Tibial nerve (tissue), 4 donors: ENCODE measurements around the gene ZCWPW1. TPM values are rescaled to one million over a fixed set of nuclear protein-coding genes. Genes with fewer than 3 reads are reported as not detected.

Source experiments
- DNase-seq, 2 donors: peaks; one replicate each; pipeline ENCODE4 v3.0.0-alpha.2; 2019; ENCODE audit warnings: low spot score in 2 of 2
- H3K27ac ChIP-seq, 4 donors: fragments of 200-600 bp; sonication (generic) in 3 of 4; one replicate each; pipeline ENCODE4 v1.5.1; 2017 to 2019; ENCODE audit warnings: mild to moderate bottlenecking in 1 of 4
- H3K27me3 ChIP-seq, 2 donors: fragments of 200-600 bp; sonication (generic) in 1 of 2; one replicate each; pipeline versions ENCODE4 v1.5.1 to v1.6.0; 2017 to 2019
- H3K36me3 ChIP-seq, 3 donors: fragments of 200-600 bp; sonication (generic); one replicate each; pipeline ENCODE4 v1.5.1; 2018 to 2019
- H3K4me1 ChIP-seq, 4 donors: fragments of 200-600 bp; sonication (generic) in 3 of 4; one replicate each; pipeline ENCODE4 v1.5.1; 2017 to 2019
- H3K4me3 ChIP-seq, 4 donors: fragments of 200-600 bp; sonication (generic) in 3 of 4; one replicate each; pipeline ENCODE4 v1.5.1; 2017 to 2019; ENCODE audit warnings: mild to moderate bottlenecking in 1 of 4, moderate library complexity in 1 of 4
- H3K9me3 ChIP-seq, 4 donors: fragments of 200-600 bp; sonication (generic) in 3 of 4; one replicate each; pipeline ENCODE4 v1.5.1; 2017 to 2019
- EP300 ChIP-seq, 2 donors: sonication (generic); formaldehyde crosslinking; IDR thresholded peaks; one replicate each; pipeline ENCODE4 v1.6.1; 2017; ENCODE audit warnings: antibody characterized with exemption in 2 of 2, mild to moderate bottlenecking in 1 of 2
- POLR2A ChIP-seq, 2 donors: fragments of 450-650 bp; IDR thresholded peaks; one replicate each; pipeline ENCODE4 v1.6.1; 2017; ENCODE audit warnings: antibody characterized with exemption in 2 of 2, mild to moderate bottlenecking in 2 of 2, moderate library complexity in 2 of 2
- WGBS, 2 donors: methylation state at CpG; one replicate each; pipeline ENCODE4 v1.1.5; 2018; 5-methylcytosine and 5-hydroxymethylcytosine counted together
- total RNA-seq, 4 donors: library from RNA; depleted of rRNA; stranded (reverse); fragments of >200 nt; gene quantifications; one replicate each; pipeline ENCODE4 v1.1.0, GENCODE V29; 2016
- TF ChIP-seq, protein P1 (sequence below), 5 experiments: fragments of 200-600 bp in 3 of 5; fragments of 450-650 bp in 2 of 5; sonication (generic) in 3 of 5; IDR thresholded peaks; one replicate each; pipeline ENCODE4 v1.5.1; 2016 to 2019; ENCODE audit warnings: antibody characterized with exemption in 5 of 5, mild to moderate bottlenecking in 3 of 5, moderate library complexity in 2 of 5

The ZCWPW1 gene
- total RNA-seq, 4 donors from 2014 or later = 3.6 to 7.3 (median 4.9) TPM

- no peaks in the 10 kb centered on the region for H3K27me3 ChIP-seq
- TF ChIP-seq, protein P1, sequence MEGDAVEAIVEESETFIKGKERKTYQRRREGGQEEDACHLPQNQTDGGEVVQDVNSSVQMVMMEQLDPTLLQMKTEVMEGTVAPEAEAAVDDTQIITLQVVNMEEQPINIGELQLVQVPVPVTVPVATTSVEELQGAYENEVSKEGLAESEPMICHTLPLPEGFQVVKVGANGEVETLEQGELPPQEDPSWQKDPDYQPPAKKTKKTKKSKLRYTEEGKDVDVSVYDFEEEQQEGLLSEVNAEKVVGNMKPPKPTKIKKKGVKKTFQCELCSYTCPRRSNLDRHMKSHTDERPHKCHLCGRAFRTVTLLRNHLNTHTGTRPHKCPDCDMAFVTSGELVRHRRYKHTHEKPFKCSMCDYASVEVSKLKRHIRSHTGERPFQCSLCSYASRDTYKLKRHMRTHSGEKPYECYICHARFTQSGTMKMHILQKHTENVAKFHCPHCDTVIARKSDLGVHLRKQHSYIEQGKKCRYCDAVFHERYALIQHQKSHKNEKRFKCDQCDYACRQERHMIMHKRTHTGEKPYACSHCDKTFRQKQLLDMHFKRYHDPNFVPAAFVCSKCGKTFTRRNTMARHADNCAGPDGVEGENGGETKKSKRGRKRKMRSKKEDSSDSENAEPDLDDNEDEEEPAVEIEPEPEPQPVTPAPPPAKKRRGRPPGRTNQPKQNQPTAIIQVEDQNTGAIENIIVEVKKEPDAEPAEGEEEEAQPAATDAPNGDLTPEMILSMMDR (IDR thresholded peaks at IDR 0.05) = no peak
- peak in 1 of 2 donors; percentile 31 for TF ChIP-seq POLR2A (IDR thresholded peaks at IDR 0.05)
- TF ChIP-seq EP300 (IDR thresholded peaks at IDR 0.05) = peak in 1 of 2 donors; percentile 81
- peaks cover 0 to 88% (median 22%) of the 10 kb centered on the region in 4 donors for H3K4me1 ChIP-seq
- H3K27ac ChIP-seq = peak overlapping the region; percentile 75 to 94 (median 84)
- peak in 1 of 2 donors; percentile 30 for DNase-seq
- H3K4me3 ChIP-seq = peak overlapping the region; percentile 34 to 55 (median 42)
- H3K9me3 ChIP-seq = no peaks in the 10 kb centered on the region
- 50 to 53% methylated on average over 12 to 22 of the region's 22 CpGs for WGBS, 2 donors
- H3K36me3 ChIP-seq = peaks cover 0 to 44% (median 0%) of the 10 kb centered on the region in 3 donors
Observed at GRCh38 chr7:100467638-100468373, 39.3 kb upstream of the ZCWPW1 start.

DNA sequence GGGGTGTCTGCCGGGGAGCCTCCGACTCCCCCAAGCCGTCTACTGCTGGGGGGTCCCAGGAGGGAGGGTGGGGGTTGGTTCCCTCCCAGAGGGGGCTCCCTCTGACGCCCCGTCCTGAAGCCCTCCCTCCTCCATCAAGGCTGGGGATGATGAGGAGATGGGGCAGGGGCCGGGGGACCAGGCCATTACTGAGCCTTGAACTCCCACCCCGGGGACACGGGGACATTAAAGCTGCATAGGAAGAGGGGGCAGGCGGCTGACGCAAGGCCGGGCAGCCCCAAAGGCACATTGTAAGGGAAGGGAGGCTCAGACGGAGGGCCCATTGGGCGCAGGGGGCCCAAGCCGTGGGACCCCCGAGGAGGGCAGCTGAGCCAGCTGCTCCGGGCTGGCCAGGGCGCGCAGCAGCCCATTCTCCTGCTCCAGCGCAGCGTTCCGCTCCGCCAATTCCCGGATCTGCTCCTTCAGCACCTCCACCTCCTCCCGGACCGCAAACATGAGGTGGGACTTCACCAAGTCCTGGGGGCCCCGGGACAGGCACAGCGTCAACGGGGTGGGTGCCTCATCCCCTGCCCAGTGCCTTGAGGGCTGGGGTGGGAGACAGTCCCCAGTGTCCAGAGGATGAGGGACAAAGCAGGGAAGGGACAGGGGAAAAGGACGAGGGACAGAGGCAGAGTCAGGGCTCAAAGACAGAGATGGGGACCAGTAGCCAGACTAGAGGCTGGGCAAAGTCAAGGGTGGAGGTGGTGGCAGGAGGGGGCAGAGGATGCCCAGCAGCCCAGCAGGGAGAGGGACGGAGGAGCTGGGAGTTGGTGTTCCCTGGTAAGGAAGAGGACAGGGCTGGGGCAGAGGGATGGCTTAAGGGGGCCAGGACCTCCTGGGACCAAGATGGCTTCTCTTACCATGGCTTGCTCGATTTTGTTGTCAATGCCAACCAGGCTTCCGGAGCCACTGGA is 38.4 kb upstream of the ZCWPW1 start:
- peak overlapping the region; percentile 34 to 55 (median 42) for H3K4me3 ChIP-seq
- peaks cover 0 to 86% (median 16%) of the 10 kb centered on the region in 4 donors for H3K4me1 ChIP-seq
- TF ChIP-seq EP300 (IDR thresholded peaks at IDR 0.05) (peak in 1 of 2 donors; percentile 19), POLR2A (IDR thresholded peaks at IDR 0.05) (no peak)
- H3K27ac ChIP-seq = peak overlapping the region; percentile 75 to 94 (median 84)
- DNase-seq = no peak
- H3K27me3 ChIP-seq = no peaks in the 10 kb centered on the region
- WGBS, 2 donors = 41 to 46% methylated on average over 24 to 29 of the region's 32 CpGs
- no peaks in the 10 kb centered on the region for H3K9me3 ChIP-seq
- peaks cover 0 to 44% (median 0%) of the 10 kb centered on the region in 3 donors for H3K36me3 ChIP-seq

DNA sequence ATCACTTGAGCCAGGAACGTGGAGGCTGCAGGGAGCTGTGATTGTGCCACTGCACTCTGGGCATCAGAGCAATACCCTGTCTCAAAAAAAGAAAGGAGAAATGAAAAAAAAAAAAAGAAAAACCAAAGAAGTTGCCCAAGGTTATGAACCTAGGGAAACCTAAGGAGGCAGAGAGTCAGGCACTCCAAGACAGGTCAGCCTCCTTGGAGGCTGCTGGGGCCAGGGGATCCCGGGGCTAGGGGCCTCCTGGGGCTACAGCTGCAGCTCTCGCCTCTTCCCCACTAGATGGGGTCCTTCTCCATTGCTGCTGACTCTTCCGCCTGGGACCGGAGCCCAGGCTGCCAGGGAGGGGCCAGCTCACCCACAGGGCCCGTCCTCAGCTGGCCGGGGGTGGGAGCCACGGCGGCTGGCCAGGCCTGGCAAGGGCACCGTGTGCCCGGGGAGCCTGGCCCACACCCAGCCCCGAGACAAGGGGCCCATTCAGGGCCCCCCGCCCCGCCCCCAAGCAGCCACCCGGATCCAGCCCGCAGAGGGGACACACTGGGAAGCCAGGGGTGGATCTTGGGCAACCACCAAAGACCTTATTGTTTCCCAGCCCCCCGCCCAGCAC is 37.3 kb upstream of the ZCWPW1 start:
- H3K4me3 ChIP-seq = peak overlapping the region in 3 of 4 donors; percentile 34 to 55 (median 35)
- 13% methylated on average over 4 to 5 of the region's 17 CpGs for WGBS, 2 donors
- TF ChIP-seq EP300 (IDR thresholded peaks at IDR 0.05) (peak in 1 of 2 donors; percentile 84), POLR2A (IDR thresholded peaks at IDR 0.05) (no peak)
- TF ChIP-seq, protein P1 (IDR thresholded peaks at IDR 0.05) = peak; percentile 53 to 85 (median 81)
- DNase-seq = peak in 1 of 2 donors; percentile 56
- H3K4me1 ChIP-seq = peaks cover 0 to 77% (median 15%) of the 10 kb centered on the region in 4 donors
- no peaks in the 10 kb centered on the region for H3K27me3 ChIP-seq
- peak overlapping the region; percentile 75 to 94 (median 84) for H3K27ac ChIP-seq
- H3K36me3 ChIP-seq = peaks cover 0 to 42% (median 0%) of the 10 kb centered on the region in 3 donors
- no peaks in the 10 kb centered on the region for H3K9me3 ChIP-seq

- 59 to 62% methylated on average over 8 of the region's 8 CpGs for WGBS, 2 donors
- Histone ChIP-seq H3K9me3 (no peaks in the 10 kb centered on the region), H3K36me3 (peaks cover 0 to 42% (median 0%) of the 10 kb centered on the region in 3 donors)
Observed at GRCh38 chr7:100465299-100465698, 36.8 kb upstream of the ZCWPW1 start.

More at GRCh38 chr7:100465299-100465698, 36.8 kb upstream of the ZCWPW1 start:
- Histone ChIP-seq H3K4me1 (peaks cover 0 to 72% (median 15%) of the 10 kb centered on the region in 4 donors), H3K27ac (peak overlapping the region in 3 of 4 donors; percentile 75 to 94 (median 88)), H3K4me3 (no peak overlapping the region), H3K27me3 (no peaks in the 10 kb centered on the region)
- DNase-seq = no peak
- TF ChIP-seq, protein P1 (IDR thresholded peaks at IDR 0.05) = no peak
- TF ChIP-seq POLR2A (IDR thresholded peaks at IDR 0.05) (no peak), EP300 (IDR thresholded peaks at IDR 0.05) (no peak)
